K562 (cell line): ENCODE measurements around the gene DIPK1A. TPM values are rescaled to one million over a fixed set of nuclear protein-coding genes. Genes with fewer than 3 reads are reported as not detected.

Experiments used
- ATF7 ChIP-seq: fragments of 450-650 bp; IDR thresholded peaks from 2 replicates; pipeline ENCODE4 v1.7.1; 2014; ENCODE audit warnings: mild to moderate bottlenecking, moderate library complexity
- BMI1 ChIP-seq: fragments of 150-350 bp; IDR thresholded peaks from 2 replicates; pipeline ENCODE4 v1.6.1; 2014; ENCODE audit warnings: low read length
- CEBPB ChIP-seq: fragments of 450-650 bp; IDR thresholded peaks from 2 replicates; pipeline ENCODE4 v1.6.1; 2016; ENCODE audit warnings: missing genetic modification characterization, missing compliant biosample characterization
- ELF2 ChIP-seq: fragments of 250-450 bp; sonication (Bioruptor Pico); IDR thresholded peaks from 2 replicates; pipeline ENCODE4 v1.5.0; 2021; ENCODE audit warnings: mild to moderate bottlenecking
- GATAD2B ChIP-seq: fragments of 450-650 bp; IDR thresholded peaks from 2 replicates; pipeline ENCODE4 v1.6.1; 2017; ENCODE audit warnings: mild to moderate bottlenecking, borderline replicate concordance
- GTF2E2 ChIP-seq: fragments of 200-800 bp; sonication (Bioruptor generic); IDR thresholded peaks from 2 replicates; pipeline ENCODE4 v1.6.1; 2016; ENCODE audit warnings: missing genetic modification characterization, missing compliant biosample characterization
- MBD1 ChIP-seq: fragments of 250-450 bp; sonication (Bioruptor Pico); IDR thresholded peaks from 2 replicates; pipeline ENCODE4 v1.8.0; 2022; ENCODE audit warnings: inconsistent platforms
- MBD2 ChIP-seq: sonication (generic); IDR thresholded peaks from 2 replicates; pipeline ENCODE4 v1.6.1; 2016; ENCODE audit warnings: low read depth, borderline replicate concordance
- MEF2A ChIP-seq: IDR thresholded peaks from 2 replicates; pipeline ENCODE4 v1.6.1; 2011; ENCODE audit warnings: low read depth, mild to moderate bottlenecking, low read length, moderate library complexity; ENCODE audit not compliant: control insufficient read depth
- NR4A1 ChIP-seq, 2 experiments: fragments of 250-450 bp in 1 of 2; fragments of 450-650 bp in 1 of 2; sonication (Bioruptor Pico) in 1 of 2; IDR thresholded peaks; 2 replicates each; pipeline versions ENCODE4 v1.4.0 to v1.6.1; 2016 to 2020; ENCODE audit warnings: mild to moderate bottlenecking in 2 of 2, missing compliant biosample characterization in 1 of 2, missing genetic modification characterization in 1 of 2, moderate library complexity in 1 of 2
- RHOXF2B ChIP-seq: fragments of 250-450 bp; sonication (Bioruptor Pico); conservative IDR thresholded peaks from 2 replicates; pipeline ENCODE4 v1.5.1; 2021
- TAF9B ChIP-seq: fragments of 450-650 bp; IDR thresholded peaks from 2 replicates; pipeline ENCODE4 v1.6.1; 2018; ENCODE audit warnings: mild to moderate bottlenecking; ENCODE audit not compliant: partially characterized antibody
- TARDBP ChIP-seq: fragments of 450-650 bp; IDR thresholded peaks from 2 replicates; pipeline ENCODE4 v1.6.1; 2016
- TCF7 ChIP-seq: sonication (generic); IDR thresholded peaks from 2 replicates; pipeline ENCODE4 v1.6.1; 2016; ENCODE audit warnings: antibody characterized with exemption, borderline replicate concordance
- ZNF140 ChIP-seq: fragments of 250-450 bp; sonication (Bioruptor Pico); IDR thresholded peaks from 2 replicates; pipeline ENCODE4 v1.8.0; 2021; ENCODE audit warnings: moderate library complexity, mild to moderate bottlenecking, inconsistent platforms
- ZNF174 ChIP-seq: fragments of 250-450 bp; sonication (Bioruptor Pico); IDR thresholded peaks from 2 replicates; pipeline ENCODE4 v1.4.0; 2020; ENCODE audit warnings: mild to moderate bottlenecking
- ZNF277 ChIP-seq: fragments of 250-450 bp; sonication (Bioruptor Pico); IDR thresholded peaks from 2 replicates; pipeline ENCODE4 v1.8.0; 2022; ENCODE audit warnings: inconsistent platforms, mild to moderate bottlenecking, moderate library complexity, borderline replicate concordance
- ZNF518B ChIP-seq: fragments of 250-450 bp; sonication (Bioruptor Pico); IDR thresholded peaks from 2 replicates; pipeline ENCODE4 v1.5.0; 2021; ENCODE audit warnings: mild to moderate bottlenecking, moderate library complexity
- polyA plus RNA-seq, 8 experiments: library from polyadenylated mRNA; depleted of rRNA in 4 of 8; stranded (reverse) in 5 of 8; unstranded in 3 of 8; fragments of >200 nt; fragmentation: Nextera tagmentation in 2 of 8; fragmentation: Illumina TruSeq in 1 of 8; extraction: Ambion mirVana in 2 of 8; extraction: Trizol in 1 of 8; gene quantifications; 2 replicates each; pipeline versions ENCODE4 v1.2.1 to v1.2.3, GENCODE V29; 2011 to 2014; ENCODE audit warnings: inconsistent platforms in 1 of 8, missing spikeins in 1 of 8
- total RNA-seq, 7 experiments: library from RNA; depleted of rRNA in 6 of 7; stranded (reverse); fragments of >200 nt in 6 of 7; fragmentation: Illumina TruSeq in 2 of 7; extraction: Trizol in 2 of 7; gene quantifications; 2 replicates each; pipeline versions ENCODE4 v1.2.1 to v1.2.3, GENCODE V29; 2011 to 2021; ENCODE audit warnings: low replicate concordance in 1 of 7
- TF ChIP-seq, protein P1 (sequence below): IDR thresholded peaks from 3 replicates; pipeline ENCODE4 v1.6.1; 2011; ENCODE audit warnings: borderline replicate concordance, mild to moderate bottlenecking, moderate library complexity; ENCODE audit not compliant: insufficient read length; ENCODE audit errors: extremely low read depth

DIPK1A gene
- total and polyA plus RNA-seq, 9 of the 15 experiments (the other 6 are each of a cell fraction or from before 2014, with no cell fraction given), result 0.54 to 2.5 (median 1.3) TPM

DNA sequence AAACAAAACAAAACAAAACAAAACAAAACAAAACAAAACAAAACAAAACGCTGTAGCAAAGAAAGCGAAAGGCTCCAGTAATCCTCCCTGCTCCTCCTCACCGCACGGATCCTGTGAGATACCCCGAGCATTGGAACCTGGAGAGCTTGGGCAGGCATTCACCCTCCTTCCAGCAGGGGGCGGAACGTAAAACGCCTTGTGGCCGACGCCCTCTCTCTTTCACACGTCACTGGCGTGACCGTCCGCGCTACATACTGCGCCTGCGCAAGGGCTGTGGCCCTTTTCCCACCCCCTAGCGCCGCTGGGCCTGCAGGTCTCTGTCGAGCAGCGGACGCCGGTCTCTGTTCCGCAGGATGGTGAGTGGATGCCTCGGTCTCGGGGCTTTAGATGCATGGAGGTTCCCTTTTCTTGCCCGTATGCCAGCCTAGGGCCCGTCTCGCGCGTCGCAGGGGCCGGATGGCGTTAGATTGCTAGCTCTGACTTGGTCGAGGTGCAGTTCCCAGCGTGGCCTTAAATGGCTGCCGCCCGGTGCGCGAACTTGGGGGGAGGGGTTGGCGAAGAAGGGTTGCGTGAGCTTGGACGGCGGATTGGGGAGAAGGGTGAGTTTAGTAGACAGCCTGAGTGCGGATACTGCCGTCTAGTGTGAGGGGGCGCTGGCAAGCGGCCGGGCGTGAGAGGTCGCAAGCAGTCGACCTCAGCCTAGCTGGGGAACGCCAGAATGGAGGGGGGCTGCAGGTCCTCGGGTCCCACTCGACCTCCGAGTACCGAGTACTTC lies 129.3 kb downstream of the DIPK1A start, which contains the start of gene RPL5 (continued):
- TF ChIP-seq MBD2 (peak; percentile 83), TAF9B (peak; percentile 100), BMI1 (no peak), TARDBP (peak; percentile 77; the same call in 1 of the 2 replicates), RHOXF2B (peak; percentile 62; the same call in 1 of the 2 replicates), ZNF277 (CRISPR knock-in tag) (0 out of 2 replicates have a peak, but pooled peaks have one; percentile 4), ZNF140 (CRISPR knock-in tag) (no peak), ATF7 (peak; percentile 93), TCF7 (no peak), CEBPB (tag) (no peak), ELF2 (CRISPR knock-in tag) (peak; percentile 13; the same call in 1 of the 2 replicates), GTF2E2 (tag) (peak; percentile 92), NR4A1 (CRISPR knock-in tag; IDR thresholded peaks at IDR 0.05) (no peak), NR4A1 (tag; IDR thresholded peaks at IDR 0.05) (no peak), ZNF518B (CRISPR knock-in tag) (no peak), MEF2A (no peak), MBD1 (no peak), ZNF174 (CRISPR knock-in tag) (no peak), GATAD2B (peak; percentile 46)
- TF ChIP-seq, protein P1, sequence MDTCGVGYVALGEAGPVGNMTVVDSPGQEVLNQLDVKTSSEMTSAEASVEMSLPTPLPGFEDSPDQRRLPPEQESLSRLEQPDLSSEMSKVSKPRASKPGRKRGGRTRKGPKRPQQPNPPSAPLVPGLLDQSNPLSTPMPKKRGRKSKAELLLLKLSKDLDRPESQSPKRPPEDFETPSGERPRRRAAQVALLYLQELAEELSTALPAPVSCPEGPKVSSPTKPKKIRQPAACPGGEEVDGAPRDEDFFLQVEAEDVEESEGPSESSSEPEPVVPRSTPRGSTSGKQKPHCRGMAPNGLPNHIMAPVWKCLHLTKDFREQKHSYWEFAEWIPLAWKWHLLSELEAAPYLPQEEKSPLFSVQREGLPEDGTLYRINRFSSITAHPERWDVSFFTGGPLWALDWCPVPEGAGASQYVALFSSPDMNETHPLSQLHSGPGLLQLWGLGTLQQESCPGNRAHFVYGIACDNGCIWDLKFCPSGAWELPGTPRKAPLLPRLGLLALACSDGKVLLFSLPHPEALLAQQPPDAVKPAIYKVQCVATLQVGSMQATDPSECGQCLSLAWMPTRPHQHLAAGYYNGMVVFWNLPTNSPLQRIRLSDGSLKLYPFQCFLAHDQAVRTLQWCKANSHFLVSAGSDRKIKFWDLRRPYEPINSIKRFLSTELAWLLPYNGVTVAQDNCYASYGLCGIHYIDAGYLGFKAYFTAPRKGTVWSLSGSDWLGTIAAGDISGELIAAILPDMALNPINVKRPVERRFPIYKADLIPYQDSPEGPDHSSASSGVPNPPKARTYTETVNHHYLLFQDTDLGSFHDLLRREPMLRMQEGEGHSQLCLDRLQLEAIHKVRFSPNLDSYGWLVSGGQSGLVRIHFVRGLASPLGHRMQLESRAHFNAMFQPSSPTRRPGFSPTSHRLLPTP, result no peak
